Measurements from ENCODE around the gene PMVK.

Gene PMVK

DNA sequence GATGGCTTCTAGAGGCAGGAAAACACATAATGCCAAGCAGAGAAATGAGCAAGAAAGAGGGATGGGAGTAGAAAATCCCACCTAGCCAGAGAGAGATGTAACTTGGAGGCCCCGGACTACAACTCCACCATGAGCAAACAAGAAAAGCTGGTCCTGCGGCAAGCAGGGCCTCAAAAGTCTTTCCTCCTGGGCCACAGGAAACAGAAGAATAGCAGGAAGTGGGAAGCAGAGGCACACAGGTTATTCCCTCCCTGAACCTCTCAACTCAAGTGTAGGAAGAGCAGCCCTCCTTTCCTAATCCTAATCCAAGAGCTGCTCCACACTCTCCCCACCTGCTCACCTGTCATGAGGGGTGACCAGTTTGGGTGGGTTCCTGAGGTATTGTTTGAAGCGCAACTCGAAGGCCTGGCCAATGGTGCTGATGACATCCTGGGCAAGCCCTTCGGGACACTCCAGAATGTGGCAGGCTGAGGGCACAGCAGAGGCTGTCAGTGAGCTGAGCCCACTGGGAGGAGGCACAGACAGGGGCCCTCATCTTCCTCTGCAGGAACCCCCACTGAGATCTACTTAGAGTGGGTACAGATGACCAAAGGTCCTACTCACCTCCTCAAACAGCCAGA is 30.9 kb upstream of the PMVK start:
- no peak for DNase-seq (ENCODE audit: low read depth in 2 of 2)

DNA sequence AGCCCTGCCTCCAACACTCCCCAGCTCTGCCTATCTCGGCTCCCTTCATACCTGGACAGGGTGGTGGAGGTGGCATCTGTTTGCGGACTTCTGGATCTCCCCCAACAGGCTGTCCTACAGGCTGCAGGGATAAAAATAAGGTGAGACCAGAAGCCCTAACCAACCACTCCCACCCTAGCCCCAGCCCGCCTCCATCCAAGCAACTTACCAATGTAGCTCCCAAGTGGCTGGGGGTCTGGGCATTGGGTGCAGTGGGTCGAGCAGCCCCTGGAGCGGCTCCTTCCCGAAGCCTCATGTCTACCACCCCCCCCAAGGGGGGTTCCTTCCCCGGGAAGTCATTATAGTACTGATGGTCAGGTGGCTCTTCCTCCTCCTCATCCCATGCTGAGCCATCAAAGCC is 29.6 kb upstream of the PMVK start:
- no peak for DNase-seq (ENCODE audit: low read depth in 2 of 2)

DNA sequence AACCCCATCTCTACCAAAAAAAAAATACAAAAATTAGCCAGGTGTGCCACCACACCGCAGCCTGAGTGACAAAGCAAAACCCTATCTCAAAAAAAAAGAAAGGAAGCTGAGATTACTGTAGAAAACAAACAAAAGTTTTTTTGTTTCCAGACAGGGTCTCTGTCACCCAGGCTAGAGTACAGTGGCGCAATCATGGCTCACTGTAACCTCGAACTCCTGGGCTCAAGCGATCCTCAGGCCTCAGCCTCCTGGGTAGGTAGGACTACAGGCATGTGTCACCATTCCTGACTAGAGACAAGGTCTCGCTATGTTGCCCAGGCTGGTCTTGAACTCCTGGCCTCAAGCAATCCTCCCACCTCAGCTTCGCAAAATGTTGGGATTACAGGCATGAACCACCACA is 27.8 kb upstream of the PMVK start:
- DNase-seq (ENCODE audit: low read depth in 2 of 2), result no peak

DNA sequence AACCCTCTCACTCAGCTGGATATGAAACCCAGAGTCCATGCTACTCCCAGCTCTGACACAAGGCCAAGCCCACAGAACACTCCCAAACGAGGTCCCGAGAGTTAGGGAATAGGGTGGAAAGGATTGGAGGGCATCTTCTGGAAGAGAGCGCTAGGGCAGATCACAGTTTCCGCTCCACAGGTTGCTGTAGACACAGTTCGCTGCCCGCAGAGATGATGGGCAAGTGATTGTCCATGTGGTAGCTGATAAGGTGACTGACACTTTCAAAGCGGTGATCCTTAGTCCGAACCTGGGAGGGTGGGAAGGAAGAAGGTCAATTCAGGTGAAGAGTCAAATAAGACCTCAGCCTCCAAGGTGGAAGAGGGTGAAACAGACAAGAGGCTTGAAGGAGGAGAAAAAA is 27.1 kb upstream of the PMVK start:
- DNase-seq (ENCODE audit: low read depth in 2 of 2), result no peak

DNA sequence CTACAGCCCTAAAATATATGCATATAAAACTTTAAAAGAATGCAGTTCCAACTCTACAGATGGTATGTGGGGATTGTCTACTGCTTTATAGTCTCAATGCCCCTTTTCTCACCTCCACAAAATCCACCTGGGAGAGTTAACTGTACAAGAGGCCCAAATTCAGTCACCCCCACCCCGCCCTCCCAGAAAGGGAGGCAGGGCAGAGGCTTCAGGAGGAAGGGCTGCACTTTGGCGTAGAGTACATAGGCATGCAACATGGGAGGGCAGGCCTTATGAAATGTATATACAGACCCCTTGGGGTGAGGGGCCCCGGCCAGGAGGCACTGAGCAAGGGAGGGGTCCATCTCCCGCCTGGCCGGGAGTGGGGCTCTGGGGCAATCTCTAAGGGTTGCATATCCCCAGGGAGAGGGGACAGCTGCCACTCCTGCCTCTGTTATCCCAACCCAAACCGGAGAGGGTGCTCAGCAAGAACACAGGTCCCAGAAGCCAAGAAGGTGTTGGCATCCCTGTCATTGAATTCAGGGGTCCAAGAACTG is 26.3 kb upstream of the PMVK start:
- DNase-seq (ENCODE audit: low read depth in 2 of 2), result no peak

DNA sequence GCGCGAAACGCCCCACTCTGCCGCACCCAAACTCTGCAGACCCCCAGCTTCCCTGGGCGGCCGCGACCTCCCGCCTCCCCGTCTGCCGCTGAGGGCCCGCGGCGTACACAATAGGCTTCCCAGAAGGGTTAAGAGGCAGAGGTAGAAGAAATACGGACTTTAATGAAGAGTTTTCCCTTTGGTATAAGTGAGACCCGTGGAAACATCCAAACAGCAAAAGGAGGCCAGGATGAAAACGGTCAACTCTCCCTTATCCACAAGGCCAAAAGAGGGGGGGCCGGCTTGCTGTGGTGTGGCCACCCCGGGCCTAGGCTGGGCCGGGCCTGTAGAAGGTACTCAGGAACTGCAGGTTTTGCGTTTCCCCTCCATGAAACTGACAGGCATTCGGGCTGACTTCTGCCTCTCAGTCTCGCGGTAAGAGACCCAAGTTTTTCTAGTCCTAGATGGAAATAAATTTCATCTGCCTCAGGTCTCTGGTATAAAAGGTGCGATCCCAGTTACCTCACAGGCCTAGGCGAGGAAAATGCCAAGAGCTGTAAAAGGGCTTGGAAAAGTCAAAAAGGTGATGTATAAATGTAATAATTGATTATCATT is 25.7 kb upstream of the PMVK start:
- no peak for DNase-seq (ENCODE audit: low read depth in 2 of 2)

DNA sequence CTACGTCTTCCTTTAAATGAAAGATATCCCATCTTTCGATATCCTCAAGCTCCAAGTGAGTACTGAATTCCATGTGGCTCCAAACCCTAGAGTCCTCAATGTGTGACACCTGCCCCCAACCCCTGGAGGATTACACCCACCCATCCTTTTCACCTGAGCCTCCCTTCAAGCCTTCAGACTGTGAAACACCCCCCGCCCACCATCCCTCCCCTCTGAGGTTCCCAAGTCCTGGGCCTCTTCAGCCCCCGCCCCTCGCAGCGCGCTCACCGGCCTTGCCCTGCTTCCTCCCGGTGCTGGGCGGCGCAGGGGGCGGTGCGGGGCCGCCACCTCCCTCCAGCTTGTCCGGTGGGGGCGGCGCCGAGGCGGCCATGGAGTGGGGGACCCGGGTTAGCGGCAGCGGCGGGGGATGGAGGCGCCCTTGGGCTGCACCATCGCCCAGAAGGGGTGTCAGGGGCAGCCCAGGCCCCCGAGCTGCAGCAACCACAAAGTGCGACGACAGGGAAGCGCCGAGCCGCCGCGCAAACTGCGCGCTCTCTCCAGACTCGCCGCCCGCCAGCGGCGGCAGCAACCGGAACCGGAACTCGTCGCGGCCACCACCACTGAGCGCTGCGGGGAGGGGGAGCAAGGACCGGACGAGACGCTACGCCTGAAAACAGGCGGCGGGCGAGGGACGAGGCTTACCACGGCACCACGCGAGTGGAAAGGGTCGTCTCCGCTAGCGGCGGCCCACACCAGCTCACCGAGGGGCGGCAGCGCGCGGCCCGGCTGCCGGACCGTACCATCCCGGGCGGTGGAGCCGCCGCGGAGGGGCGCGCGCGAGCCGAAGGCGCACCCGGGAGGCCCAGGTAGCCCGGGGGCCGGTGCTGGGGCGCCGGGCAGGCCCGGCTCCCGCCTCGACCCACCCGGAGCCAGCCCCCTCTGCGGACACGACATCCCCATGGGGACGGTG is 25.0 kb upstream of the PMVK start, which contains the start of gene PYGO2:
Gene PYGO2 (minus strand): TSS at position 576 of the 949 bp plus-strand sequence. CDS start 206 bp downstream, at position 370.
- DNase-seq (ENCODE audit: low read depth in 2 of 2), result peak; percentile 46 to 55

DNA sequence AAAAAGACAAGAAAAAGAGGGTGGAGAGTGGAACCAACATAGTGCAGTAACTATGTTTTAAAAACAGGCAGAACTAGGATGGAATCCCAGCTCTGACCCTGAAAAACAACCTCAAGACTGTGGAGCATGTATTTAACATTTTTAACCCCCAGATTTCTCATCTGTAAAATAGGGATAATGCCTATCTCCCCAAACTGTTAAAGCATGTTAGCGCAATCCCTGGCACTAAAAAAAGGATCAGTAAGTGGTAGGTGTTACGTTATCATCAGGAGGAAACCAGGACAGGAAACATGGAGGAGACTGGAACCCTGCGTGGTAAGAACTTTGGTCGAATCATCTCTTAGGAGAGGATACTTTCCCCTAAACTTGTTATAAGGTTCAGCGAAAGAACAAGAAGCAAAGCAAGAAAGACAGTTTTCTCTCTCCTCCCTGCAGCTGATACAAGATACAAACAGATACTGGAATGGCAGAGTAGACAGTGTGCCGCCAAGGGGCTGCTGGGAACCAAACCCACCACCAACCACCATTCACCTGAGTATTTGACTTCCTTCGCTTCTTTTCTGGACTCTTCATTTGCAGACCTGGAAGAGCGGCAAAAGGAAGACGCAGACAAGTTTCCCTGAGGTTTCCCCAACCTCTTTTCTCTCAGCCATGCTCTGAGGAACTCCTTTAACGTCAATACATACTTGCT is 24.1 kb upstream of the PMVK start:
- DNase-seq (ENCODE audit: low read depth in 2 of 2), result no peak

DNA sequence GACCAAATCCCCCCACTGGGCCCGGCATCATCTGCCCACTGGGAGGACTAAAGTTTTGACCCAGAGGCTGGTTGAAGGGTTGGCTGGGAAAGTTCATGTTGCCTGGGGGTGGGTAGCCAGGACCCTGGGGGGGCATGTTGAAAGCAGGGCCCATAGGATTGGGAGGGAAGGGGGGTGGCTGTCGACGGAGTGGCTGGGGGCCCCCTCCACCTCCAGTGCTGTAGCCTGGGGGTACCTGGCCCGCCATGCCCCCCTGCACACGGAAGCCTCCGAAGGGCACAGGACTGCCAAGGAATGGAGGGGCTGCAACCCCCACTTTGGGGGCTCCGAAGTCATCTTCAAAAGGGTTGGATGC is 22.9 kb upstream of the PMVK start:
- DNase-seq (ENCODE audit: low read depth in 2 of 2), result no peak

DNA sequence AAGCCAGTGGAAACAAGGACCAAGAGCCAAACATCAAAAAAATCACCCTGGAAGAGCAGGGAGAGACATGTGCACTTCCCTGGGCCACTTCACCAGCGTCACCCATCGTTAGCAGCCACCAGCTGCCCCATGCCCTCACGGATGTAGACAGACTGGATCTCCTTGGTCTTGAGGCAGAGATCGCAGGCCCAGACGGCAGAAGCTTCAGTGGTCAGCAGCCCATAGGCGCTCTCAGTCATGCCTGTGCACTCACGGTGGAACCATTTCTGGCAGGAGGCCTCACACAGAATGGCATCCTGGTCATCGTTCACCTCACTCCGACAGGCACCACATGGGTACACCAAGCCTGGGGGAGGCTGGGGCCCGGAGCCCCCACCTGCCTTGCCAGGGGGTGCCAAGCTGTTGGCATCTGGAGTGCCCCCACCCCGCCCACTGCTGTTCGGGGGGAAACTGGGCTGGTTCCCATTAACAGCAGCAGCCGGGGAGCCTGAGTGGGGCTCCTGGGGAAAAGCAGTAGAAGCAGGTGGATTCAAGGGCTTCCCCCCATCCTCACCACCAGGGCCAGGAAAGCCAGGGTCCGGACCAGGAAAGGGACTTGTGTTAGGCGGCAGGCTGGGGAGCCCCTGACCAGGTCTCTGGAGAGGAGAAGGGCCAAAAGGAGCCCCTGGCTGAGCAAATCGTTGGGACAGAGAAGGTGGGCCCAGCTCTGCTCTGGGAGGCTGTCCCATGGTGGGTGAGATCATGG is 22.3 kb upstream of the PMVK start:
- no peak for DNase-seq (ENCODE audit: low read depth in 2 of 2)

DNA sequence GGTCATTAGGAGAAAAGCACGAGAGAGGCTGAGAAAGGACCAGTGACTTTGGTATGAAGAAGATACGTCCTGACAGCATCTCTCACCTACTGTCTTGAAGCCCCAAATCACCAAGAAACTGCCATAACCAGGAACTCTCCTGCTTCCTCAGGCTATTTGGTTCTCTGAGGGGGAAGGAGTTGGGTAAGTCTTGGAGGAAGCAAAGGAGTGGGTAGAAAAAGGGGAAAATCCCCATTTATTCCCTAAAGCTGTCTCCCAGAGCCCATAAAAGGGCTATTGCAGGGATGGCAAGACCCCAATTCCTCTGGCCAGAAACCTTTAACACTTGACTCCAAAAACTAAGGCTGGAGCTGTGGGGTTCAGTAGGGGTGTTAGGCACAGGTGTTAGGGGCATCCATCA is 21.5 kb upstream of the PMVK start:
- no peak for DNase-seq (ENCODE audit: low read depth in 2 of 2)

DNA sequence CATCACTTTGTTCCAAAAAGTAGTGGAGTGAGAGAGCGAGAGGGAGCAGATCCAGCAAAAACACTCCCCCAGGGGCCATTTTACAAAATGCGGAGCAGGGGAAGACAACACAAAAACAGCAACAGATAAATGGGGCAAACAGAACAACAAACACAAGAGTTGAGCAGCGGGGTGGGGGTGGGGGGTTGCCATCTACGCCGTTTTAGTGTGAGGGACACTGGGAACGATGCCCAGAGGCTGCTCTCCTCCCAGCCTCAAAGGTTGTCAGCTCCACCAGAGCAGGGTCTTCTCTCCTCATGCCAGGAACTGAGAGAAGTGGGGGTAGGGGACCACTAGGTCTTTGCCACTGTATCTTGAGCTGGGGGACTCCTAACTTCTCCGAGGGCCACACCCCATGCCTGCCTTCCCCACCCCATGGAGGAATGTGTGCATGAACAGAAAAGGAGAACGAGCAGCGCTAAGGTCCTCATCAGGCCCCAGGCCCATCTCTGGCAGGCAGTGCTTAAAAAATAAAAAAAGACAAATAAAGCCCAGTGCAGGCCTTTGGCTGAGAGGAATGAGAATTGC is 20.7 kb upstream of the PMVK start:
- DNase-seq (ENCODE audit: low read depth in 2 of 2), result no peak

DNA sequence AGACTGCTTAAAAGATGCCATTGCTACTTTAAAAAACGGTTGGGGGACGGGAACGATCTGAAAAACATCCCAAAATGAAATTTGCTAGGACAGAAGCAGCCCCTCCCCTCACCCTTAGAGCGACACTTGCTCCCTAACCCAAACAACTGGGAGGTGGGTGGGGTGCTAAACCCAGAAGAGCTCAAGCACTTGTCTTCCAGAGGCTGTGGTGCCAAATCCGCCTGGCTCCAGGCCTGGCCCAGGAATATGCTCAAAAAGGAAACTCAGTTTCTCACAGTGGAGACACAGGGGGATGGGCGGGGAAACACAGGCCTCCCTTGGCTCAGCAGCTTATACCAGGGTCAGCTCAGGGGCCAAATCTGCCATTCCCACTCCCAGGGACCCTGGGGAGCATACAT is 20.0 kb upstream of the PMVK start:
- DNase-seq (ENCODE audit: low read depth in 2 of 2), result no peak

DNA sequence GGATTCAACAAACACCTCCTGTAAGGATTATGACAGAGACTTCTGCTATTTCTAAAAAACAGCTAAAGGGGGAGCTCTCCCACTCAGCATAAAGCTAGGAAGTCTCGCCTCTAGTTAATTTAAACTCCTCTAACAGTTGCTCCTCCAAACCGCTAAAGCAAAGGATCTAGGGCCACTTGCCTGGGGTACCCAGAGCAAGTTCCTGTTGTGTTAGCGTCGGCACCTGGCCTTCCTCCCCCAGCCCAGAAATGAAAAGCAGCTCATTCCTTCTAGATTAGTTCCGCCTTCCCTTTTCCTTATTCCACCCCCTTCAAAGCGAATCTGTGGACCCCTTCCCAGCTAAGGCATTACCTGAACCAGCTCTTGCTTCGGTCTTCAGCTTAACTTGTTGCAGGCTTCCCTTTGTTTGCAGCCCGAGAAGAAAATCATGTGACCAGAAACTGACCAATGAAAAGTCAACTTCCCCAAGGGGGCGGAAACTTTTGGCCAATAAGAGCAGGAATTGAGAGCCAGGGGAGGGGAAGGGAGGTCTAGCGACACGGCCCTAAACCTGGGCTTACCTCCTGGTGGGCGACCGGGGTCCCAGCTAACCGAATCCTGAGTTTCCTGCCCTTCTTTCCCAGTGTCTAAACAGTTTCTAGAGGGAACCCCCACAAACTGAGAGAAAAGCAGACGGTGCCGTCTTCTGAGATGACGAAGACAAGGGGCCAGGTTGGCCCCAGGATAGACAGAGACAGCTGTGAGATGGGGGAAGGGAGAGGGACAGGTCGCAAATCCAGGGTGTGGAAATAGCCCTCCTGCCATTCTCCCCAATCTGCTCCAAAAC is 19.4 kb upstream of the PMVK start, which contains the start of gene PBXIP1:
Gene PBXIP1 (minus strand): TSS at position 382 of the 826 bp plus-strand sequence. CDS start 2,378 bp downstream, outside the sequence.
- DNase-seq (ENCODE audit: low read depth in 2 of 2), result peak; percentile 58 to 61

DNA sequence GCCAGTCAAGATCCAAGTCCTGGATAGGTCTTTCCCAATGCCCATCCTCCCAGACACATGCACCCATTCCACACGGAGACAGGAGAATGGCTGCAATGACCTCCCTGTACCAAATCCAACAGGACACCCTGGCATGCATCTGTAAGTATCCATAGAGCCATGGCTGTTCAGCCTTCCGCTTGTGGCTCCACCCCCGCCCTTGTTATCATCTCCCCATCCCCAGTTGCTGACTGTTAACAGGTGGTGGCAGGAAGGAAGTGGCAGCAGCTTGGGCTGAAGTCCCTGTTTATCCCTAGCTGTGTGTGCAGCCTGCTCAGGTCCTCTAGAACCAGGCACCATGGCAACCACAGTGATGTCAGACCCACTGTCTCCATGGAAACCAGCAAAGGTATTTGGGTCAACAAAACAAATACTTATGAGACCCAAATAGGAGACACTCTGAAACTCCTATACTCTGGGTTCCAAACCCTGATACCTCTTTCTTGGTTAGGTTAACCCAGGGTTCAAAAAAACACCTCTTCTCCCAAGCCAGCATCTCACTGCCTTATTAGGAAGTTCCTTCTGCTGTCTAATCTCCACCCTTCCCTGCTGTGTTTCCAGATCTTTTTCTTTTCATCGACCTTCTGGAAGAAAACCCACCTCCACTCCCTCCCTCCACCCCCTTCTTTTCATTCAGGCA is 18.7 kb upstream of the PMVK start:
- DNase-seq (ENCODE audit: low read depth in 2 of 2), result peak; percentile 67 to 74

DNA sequence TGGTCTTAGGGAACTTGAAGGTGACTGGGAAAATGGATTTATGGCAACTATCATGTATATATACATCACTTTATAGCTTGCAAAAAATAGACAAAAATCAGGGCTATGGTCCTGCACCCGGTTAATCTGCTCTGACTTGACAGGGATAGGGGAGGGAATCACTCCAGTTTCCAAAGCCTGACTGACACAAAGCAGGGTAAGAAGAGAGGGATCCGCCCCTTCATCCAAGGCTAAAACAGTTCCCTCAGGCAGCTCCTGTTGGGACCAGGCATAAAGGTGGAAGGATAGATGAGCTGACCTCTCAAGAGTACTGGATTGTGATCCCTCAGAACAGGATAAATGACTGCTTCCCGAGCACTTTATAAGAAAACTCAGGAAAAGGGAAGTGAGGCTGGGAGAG is 18.0 kb upstream of the PMVK start:
- DNase-seq (ENCODE audit: low read depth in 2 of 2), result no peak

DNA sequence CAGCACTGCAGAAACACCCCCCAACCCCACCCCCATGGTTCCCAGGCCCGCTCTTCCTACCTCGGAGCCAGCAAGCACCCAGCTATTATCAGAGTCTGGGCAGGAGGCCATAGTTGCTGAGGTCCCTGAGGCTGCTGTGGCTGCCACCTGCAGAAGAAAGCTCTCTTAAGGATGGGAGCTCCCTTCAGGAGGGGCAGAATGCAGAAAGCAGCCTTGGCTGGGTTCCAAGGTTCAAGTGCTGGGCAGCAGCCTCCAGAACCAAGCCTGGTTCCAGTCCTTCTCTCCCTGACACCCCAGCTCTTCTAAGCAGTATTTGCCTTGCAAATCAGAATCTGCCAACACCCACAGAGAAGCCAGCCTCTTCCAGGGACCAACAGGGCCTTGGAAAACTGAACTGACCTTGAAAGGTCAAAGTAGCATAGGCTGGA is 17.1 kb upstream of the PMVK start:
- no peak for DNase-seq (ENCODE audit: low read depth in 2 of 2)

DNA sequence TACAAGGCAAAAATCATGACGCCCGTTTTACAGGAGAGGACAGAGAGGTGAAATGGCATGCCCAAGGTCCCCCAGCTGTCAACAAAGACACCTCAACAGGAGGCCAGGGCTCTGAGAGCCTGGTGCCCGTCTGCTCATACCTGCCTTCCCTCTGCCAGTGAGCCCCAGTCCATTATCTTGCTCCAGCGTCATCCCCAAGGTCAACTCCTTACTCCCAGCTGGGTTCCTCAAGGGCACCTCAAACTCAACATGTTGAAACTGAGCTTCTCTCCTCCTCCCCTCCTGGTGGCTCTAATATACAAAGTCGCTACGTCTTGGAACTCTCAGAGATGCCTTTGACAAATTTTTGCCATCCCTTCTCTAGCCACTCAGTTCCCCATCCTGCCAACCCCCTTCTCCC is 16.1 kb upstream of the PMVK start:
- DNase-seq (ENCODE audit: low read depth in 2 of 2), result no peak

Measured in stimulated activated CD8-positive, alpha-beta memory T cell treated with anti-CD3 and anti-CD28 coated beads, Interleukin-7, amount 100 ng/mL, for 1 hour (primary cell).